Anterior cingulate cortex (tissue), 58 donors: Measurements from ENCODE around the gene ZBED4.
"Not testable (repeated sequence)": the region's sequence is repeated elsewhere in the genome, so short reads cannot be mapped to it uniquely, and the experiment has no call there.

ENCODE experiments used
- DNase-seq, 58 donors: peaks; one replicate each; lab custom pipeline; 2025; lab: John Stamatoyannopoulos, UW

Gene ZBED4

GRCh38 chr22:49852898-49853894 lies at the start of gene ZBED4:
Gene ZBED4 (plus strand): TSS chr22:49853844. CDS start chr22:49883663, 29,819 bp downstream.
- peak; percentile 38 to 98 (median 92) for DNase-seq

DNA sequence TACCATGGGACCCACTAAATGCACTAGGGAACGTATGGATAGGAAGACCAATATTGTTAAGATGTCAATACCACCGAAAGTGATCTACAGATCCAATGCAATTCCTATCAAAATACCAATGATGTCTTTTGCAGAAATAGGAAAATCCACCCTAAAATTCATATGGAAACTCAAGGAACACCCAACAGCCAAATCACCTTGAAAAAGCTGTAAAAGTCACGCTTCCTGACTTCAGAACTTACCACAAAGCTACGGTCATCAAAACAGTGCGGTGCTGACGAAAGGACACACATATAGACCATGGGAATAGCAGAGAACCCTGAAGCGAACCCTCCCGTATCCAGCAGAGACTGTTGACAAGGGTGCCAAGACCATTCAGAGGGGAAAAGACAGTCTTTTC lies 46.5 kb upstream of the ZBED4 start:
- no peak for DNase-seq

- DNase-seq = no peak
These were observed 45.6 kb upstream of the ZBED4 start for GRCh38 chr22:49807780-49808708.

- no peak for DNase-seq
These were observed 43.2 kb upstream of the ZBED4 start for GRCh38 chr22:49810363-49811019.

GRCh38 chr22:49811020-49811791 lies 42.4 kb upstream of the ZBED4 start:
- DNase-seq = no peak

DNA sequence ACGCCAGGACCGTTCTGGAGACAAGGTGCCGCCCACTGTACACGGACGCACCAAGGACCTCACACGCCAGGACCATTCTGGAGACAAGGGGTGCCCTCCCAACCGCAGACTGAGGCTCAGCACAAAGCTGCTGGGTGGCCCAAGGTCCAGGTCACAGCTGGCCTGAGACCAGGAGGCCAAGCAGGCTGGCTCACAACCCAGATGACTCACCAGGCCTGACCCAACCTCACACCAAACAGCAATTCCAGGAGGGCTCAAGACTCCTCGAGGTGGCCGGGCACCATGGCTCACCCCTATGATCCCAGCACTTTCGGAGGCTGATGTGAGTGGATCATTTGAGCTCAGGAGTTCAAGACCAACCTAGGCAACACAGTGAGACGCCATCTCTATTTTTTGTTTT lies 40.8 kb upstream of the ZBED4 start:
- no peak for DNase-seq

- DNase-seq = no peak
These were observed 39.4 kb upstream of the ZBED4 start for GRCh38 chr22:49814164-49814686.

GRCh38 chr22:49814856-49815255 lies 38.8 kb upstream of the ZBED4 start:
- DNase-seq = no peak

DNA sequence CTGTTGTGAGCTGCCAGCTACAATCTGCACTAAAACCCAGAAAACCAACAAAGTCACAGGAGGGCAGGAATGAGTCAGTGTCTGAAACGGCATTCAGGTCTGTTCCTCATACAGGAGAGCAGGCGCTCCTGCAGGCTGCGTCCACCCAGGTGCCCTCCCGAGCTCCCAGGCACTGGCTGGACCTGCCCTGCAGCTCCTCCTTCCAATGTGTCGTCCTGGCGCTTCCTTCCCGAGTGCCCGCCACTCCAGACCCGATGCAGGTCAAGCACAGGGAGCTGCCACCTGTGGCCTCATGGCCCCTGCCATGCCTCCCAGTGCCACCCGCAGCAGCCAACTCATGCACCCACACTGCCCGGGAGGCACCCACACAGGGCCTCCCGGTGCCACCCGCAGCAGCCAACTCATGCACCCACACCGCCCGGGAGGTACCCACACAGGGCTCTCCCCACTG lies 38.0 kb upstream of the ZBED4 start:
- no peak for DNase-seq

GRCh38 chr22:49817359-49817758 lies 36.3 kb upstream of the ZBED4 start:
- DNase-seq = no peak

GRCh38 chr22:49820984-49821383 lies 32.7 kb upstream of the ZBED4 start:
- peak in 1 of 58 donors; percentile 19 for DNase-seq

GRCh38 chr22:49821741-49822140 lies 31.9 kb upstream of the ZBED4 start:
- DNase-seq = not testable (repeated sequence)

DNA sequence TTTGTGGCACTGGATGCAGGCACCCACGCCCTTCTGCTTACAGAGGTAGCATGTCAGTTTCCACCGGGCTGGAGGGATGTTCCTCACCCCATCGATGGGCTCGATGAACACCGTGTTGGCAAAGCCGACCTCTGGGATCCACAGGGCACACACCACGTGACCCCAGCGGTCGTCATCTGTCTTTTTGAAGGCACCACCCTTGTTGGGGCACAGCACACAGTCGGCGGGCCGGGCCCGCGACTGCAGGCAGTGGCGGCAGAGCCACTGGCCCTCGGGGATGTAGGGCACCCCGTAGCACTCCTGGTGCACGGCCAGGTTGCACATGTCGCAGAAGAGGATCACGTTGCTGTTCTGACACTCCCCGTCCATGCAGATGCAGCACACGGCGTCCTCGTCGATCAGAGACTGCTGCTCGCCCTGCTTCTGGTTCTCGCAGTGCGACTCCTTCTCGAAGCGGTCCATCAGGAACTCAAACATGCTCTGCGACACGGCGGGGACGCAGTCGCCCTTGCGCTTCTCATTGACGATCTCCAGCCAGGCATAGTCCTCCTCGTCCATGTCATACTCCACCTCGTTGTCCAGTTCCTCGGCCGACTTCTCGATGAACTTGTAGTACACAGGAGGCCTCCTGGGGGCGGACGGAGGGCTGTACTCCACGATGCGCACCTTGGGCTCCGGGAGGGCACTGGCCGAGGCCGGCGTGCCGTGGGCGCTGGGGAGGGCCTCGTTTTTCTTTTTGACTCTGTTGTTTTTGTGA lies 30.2 kb upstream of the ZBED4 start:
- no peak for DNase-seq

GRCh38 chr22:49824185-49824925 lies 29.3 kb upstream of the ZBED4 start:
- no peak for DNase-seq

DNA sequence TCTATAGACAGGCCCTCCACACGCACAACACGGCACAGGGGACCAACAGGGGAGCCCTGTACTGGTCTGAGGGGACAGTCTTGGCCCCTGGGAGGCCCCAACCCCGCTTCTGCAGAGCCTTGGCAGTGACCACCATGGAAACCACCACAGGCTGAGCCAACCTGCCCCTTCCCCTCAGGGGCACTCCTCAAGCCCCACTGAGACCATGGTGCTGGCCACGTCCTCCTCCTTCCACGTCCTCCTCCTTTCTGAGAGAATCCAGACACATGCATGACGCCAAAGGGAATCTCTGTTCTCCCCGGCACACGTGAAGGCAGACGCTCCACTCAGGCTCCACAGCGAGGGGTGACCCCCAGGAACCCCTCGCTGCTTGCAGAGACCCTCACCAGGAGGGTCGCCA lies 28.7 kb upstream of the ZBED4 start:
- no peak for DNase-seq

GRCh38 chr22:49825436-49825835 lies 28.2 kb upstream of the ZBED4 start:
- DNase-seq = no peak

DNA sequence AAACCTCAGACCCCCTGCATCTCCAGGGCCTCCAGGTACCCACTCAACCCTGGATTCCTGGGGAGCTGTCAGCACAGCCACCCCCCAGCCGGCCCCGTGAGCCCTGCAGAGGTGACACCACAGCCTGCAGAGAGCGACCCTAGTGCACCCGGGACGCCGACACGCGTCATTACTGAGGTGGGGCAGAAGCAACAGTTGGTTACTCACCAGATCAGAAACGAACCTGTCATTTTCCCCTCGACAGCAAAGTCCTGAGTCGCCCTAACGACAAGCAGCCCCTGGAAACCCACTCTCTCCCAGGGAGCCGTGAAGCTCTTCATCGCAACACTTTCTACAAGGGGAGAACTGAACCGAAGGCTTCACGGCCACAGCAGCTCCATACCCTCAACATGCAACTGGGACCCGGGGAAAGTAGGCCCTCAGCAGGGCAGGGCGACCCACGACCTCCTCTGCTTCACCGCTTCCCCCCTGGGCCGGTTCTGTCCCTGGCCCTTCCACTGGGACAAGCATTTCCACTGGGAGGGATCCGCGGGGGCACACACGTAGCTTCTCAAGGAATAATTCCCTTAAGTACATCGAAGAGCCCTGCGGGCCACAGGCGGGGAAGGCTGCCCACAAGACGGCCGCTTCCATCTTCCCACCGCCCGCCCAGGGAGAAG lies 27.6 kb upstream of the ZBED4 start:
- no peak for DNase-seq
